ENCODE results near the gene EXD3. TPM values are rescaled to one million over a fixed set of nuclear protein-coding genes. Genes with fewer than 3 reads are reported as not detected.
"Not testable (repeated sequence)": the region's sequence is repeated elsewhere in the genome, so short reads cannot be mapped to it uniquely, and the experiment has no call there.

The EXD3 gene
- total RNA-seq, 1 donor from 2014 or later = 6.8 TPM

DNA sequence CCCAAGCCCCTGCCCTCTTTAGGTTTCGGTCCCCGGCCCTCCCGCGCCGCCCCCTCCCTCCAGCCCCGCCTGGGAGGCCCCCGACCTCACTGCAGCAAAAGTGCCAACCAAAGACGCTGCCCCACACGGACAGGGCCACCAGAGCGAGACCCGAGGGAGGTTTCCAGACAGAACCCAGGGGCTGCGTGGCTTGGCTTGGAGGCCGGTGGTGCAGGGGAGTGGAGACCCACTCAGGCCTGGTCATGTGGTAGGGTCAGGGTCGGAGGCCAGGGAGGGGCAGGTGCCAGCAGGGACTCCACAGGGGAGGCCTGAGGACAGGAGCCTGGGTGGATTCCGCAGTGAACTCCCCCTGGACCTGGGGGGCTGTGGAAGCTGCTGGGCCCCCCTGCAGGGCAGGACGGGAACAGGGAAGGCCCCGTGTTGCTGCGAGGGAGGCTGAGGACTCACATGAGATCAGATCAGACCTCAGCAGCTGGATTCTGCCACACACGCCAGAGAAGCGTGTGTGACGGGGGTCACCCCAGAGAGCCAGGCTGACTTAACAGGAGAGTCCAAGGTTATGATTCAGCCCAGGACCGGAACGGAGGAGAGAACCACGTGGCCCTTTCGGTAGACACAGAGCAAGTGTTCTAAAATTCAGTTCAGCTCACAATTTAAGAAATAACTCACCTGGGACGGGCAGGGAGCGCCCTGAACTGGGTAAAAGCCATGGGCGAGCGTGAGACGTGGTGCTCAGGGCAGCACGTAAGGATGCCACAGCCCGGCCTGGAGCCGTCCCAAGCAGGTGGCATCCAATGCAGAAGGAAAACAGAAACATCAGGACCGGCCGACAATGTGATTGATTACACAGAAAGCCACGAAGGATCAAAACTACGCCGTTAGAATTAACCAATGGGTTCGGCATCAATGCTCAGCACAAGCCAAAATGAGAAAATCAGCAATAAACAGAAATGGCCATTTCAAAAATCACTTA, 38.9 kb downstream of the EXD3 start:
- no peak overlapping the region for H3K27ac Mint-ChIP-seq
- no peak for DNase-seq (ENCODE audit: low spot score)
- no peaks in the 10 kb centered on the region for H3K36me3 Mint-ChIP-seq (ENCODE audit: low read depth)
- peaks cover 1% of the 10 kb centered on the region for H3K4me1 Mint-ChIP-seq (ENCODE audit: low read depth)
- intact Hi-C loops (cut with micrococcal nuclease) = no loop called here
- no peaks in the 10 kb centered on the region for H3K9me3 Mint-ChIP-seq
- no peak overlapping the region for H3K4me3 Mint-ChIP-seq (ENCODE audit: low read depth)
- H3K27me3 Mint-ChIP-seq (ENCODE audit: low read depth) = no peaks in the 10 kb centered on the region

DNA sequence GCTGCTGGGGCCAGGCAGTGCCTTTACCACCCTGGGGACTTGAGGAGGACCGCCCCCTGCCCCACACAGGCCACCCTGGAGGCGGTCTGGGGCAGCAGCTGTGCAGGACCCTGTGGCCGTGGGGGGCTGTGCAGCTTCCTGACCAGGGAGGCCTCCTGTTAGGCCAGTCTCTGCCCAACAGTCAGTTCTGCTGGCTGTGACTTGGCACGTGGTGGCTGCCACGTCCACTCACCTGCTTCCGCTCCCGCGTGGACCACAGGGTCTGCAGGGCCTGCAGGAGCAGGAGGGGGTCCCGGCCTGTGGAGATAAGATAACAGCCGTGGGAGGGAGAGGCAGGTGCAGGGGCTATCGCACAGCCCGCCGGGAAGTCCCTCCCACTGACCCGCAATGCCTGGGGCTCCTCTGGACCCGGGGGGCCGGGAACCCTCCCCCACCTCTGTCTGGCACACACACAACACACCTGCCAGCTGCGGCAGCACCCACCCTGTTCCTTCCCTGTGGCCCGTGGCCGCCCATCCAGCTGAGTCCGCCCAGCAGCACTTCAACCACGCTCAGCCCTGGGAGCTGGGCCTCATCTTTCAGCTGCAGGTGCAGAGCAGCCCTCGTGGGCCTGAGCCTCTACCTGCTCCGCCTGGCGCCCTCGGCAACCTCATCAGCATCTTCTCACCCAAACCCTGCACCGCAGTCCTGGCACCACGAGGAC, 39.7 kb downstream of the EXD3 start:
- peaks cover 3% of the 10 kb centered on the region for H3K9me3 Mint-ChIP-seq
- H3K36me3 Mint-ChIP-seq (ENCODE audit: low read depth) = peaks cover 3% of the 10 kb centered on the region
- no peaks in the 10 kb centered on the region for H3K27me3 Mint-ChIP-seq (ENCODE audit: low read depth)
- peaks cover 1% of the 10 kb centered on the region for H3K4me1 Mint-ChIP-seq (ENCODE audit: low read depth)
- DNase-seq (ENCODE audit: low spot score) = no peak
- intact Hi-C loops (cut with micrococcal nuclease) = no loop called here
- no peak overlapping the region for H3K27ac Mint-ChIP-seq
- no peak overlapping the region for H3K4me3 Mint-ChIP-seq (ENCODE audit: low read depth)

DNA sequence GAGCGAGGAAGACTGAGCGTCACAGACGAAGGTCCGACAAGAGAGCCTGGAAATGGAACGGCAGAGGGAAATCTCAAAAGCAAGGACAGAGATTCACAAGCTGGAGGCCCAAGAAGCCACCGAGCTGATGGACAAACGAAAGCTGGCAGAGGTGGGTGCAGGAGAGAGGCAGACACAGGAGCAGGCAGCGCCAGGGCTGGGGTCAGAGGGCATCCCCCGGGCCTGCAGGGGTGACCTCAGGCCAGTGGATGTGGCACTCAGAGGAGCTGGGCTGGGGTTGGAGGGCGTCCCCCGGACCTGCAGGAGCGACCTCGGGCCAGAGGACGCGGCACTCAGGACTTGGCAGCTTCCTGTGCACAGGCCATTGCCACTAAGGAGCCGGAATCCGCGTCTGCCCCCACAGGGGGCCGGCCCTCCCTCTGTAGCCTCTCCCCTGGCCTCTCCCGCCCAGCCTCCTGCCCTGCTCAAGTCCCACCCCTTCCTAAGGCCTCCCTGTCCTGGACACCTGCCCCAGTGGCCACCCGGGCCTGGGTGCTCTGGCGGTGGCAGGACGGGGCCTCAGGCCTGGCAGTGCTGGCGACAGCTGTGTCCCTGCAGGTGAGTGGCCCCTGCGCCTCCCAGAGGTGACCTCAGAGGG, 40.4 kb downstream of the EXD3 start:
- DNase-seq (ENCODE audit: low spot score) = no peak
- Mint-ChIP-seq H3K4me3 (ENCODE audit: low read depth) (no peak overlapping the region), H3K27ac (no peak overlapping the region), H3K9me3 (peaks cover 3% of the 10 kb centered on the region), H3K27me3 (ENCODE audit: low read depth) (no peaks in the 10 kb centered on the region), H3K4me1 (ENCODE audit: low read depth) (peaks cover 1% of the 10 kb centered on the region), H3K36me3 (ENCODE audit: low read depth) (peaks cover 3% of the 10 kb centered on the region)
- intact Hi-C loops (cut with micrococcal nuclease) = no loop called here

DNA sequence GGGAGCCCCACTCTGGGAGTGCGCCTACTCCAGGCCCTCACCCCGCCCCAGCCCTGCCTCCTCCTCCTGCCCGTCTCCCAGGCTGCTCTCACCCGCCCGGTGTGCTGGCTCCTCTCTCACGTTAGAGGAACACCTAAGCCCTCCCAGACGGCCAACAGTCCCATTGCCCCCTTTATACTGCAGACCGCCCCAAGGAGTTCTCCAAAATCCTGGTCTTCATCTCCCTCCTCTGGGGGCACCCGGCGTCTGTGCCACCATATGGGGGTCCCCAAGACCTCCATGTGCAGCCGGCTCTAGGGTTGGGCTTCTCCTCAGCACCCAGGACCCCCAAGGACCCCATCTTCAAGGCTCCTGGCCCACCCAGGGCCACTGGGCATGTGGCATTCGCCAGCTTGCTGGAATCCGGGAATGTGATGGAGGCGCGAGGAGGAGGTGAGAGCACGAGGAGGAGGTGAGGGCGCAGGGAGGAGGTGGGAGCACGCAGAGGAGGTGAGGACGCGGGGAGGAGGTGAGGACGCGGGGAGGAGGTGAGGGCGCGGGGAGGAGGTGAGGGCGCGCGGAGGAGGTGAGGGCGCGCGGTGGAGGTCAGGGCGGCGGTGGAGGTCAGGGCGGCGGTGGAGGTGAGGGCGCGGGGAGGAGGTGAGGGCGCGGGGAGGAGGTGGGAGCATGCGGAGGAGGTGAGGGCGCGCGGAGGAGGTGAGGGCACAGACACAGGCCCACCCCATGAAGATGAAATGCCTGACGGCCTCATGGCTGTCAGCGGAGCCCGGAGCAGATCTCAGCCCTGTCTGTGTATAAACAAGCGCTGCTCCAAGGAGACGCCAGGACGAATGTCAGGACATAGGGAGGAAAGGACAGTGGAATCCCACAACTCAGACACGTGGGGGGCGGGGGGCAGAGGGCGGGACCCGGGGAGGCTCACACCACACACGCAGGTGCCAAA, 41.2 kb downstream of the EXD3 start:
- no peak overlapping the region for H3K4me3 Mint-ChIP-seq (ENCODE audit: low read depth)
- H3K36me3 Mint-ChIP-seq (ENCODE audit: low read depth) = peaks cover 3% of the 10 kb centered on the region
- no peaks in the 10 kb centered on the region for H3K4me1 Mint-ChIP-seq (ENCODE audit: low read depth)
- intact Hi-C loops (cut with micrococcal nuclease) = no loop called here
- no peaks in the 10 kb centered on the region for H3K27me3 Mint-ChIP-seq (ENCODE audit: low read depth)
- no peak overlapping the region for H3K27ac Mint-ChIP-seq
- DNase-seq (ENCODE audit: low spot score) = no peak
- H3K9me3 Mint-ChIP-seq = peaks cover 3% of the 10 kb centered on the region

GRCh38 chr9:137380606-137381005, 42.4 kb downstream of the EXD3 start:
- intact Hi-C loops (cut with micrococcal nuclease) = no loop called here
- no peaks in the 10 kb centered on the region for H3K4me1 Mint-ChIP-seq (ENCODE audit: low read depth)

DNA sequence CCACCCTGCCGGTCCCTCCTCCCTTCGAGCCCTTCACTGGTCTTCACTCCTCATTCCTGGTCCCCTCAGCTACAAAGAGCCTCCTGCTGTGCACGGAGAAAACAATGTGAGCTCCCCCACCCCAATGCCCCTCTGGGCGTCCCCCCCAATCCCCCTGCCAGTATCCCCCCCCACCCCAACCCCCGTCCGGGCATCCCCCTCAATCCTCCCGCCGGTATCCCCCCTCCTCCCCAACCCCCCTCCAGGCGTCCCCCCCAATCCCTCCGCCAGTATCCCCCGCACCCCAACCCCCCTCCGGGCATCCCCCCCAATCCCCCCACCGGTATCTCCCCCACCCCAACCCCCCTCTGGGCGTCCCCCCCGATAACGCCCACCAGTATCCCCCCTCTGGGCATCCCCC, 42.8 kb downstream of the EXD3 start:
- H3K27ac Mint-ChIP-seq = no peak overlapping the region
- H3K4me1 Mint-ChIP-seq (ENCODE audit: low read depth) = no peaks in the 10 kb centered on the region
- H3K9me3 Mint-ChIP-seq = peaks cover 8% of the 10 kb centered on the region
- H3K4me3 Mint-ChIP-seq (ENCODE audit: low read depth) = no peak overlapping the region
- H3K27me3 Mint-ChIP-seq (ENCODE audit: low read depth) = no peaks in the 10 kb centered on the region
- H3K36me3 Mint-ChIP-seq (ENCODE audit: low read depth) = peaks cover 3% of the 10 kb centered on the region
- no peak for DNase-seq (ENCODE audit: low spot score)
- intact Hi-C loops (cut with micrococcal nuclease) = no loop called here

More at GRCh38 chr9:137380606-137381005, 42.4 kb downstream of the EXD3 start:
- DNase-seq (ENCODE audit: low spot score) = no peak
- Mint-ChIP-seq H3K27ac (no peak overlapping the region), H3K36me3 (ENCODE audit: low read depth) (peaks cover 3% of the 10 kb centered on the region), H3K4me3 (ENCODE audit: low read depth) (no peak overlapping the region), H3K27me3 (ENCODE audit: low read depth) (no peaks in the 10 kb centered on the region), H3K9me3 (peaks cover 7% of the 10 kb centered on the region)

- H3K9me3 Mint-ChIP-seq = peaks cover 8% of the 10 kb centered on the region
- H3K27ac Mint-ChIP-seq = no peak overlapping the region
- intact Hi-C loops (cut with micrococcal nuclease) = no loop called here
- DNase-seq (ENCODE audit: low spot score) = no peak
- H3K4me3 Mint-ChIP-seq (ENCODE audit: low read depth) = no peak overlapping the region
- H3K4me1 Mint-ChIP-seq (ENCODE audit: low read depth) = no peaks in the 10 kb centered on the region
- no peaks in the 10 kb centered on the region for H3K27me3 Mint-ChIP-seq (ENCODE audit: low read depth)
- H3K36me3 Mint-ChIP-seq (ENCODE audit: low read depth) = peaks cover 3% of the 10 kb centered on the region
Observed at GRCh38 chr9:137379761-137380161, 43.2 kb downstream of the EXD3 start.

- H3K27me3 Mint-ChIP-seq (ENCODE audit: low read depth); DNase-seq (ENCODE audit: low spot score); H3K9me3 Mint-ChIP-seq; H3K27ac Mint-ChIP-seq; H3K36me3 Mint-ChIP-seq (ENCODE audit: low read depth); H3K4me3 Mint-ChIP-seq (ENCODE audit: low read depth); intact Hi-C loops (cut with micrococcal nuclease); H3K4me1 Mint-ChIP-seq (ENCODE audit: low read depth): not testable (repeated sequence)
Observed at GRCh38 chr9:137378688-137379410, 44.1 kb downstream of the EXD3 start.

DNA sequence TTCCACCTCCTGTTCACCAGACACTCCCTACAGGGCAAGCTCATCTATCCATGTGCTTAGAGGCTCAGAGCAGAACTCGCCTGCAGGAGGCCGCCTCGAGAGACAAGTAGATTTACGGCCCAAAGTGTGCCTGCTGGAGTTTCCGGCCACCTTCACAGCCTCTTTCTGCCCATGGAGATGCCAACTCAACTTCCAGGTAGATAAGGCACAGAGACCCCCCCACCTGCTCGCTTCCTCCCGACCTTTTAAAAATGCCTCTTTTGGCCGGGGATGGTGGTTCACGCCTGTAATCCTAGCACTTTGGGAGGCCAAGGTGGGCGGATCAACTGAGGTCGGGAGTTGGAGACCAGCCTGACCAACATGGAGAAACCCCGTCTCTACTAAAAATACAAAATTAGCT, 46.6 kb downstream of the EXD3 start:
- H3K36me3 Mint-ChIP-seq (ENCODE audit: low read depth) = peaks cover 3% of the 10 kb centered on the region
- no peak for DNase-seq (ENCODE audit: low spot score)
- no peaks in the 10 kb centered on the region for H3K27me3 Mint-ChIP-seq (ENCODE audit: low read depth)
- H3K4me3 Mint-ChIP-seq (ENCODE audit: low read depth) = no peak overlapping the region
- intact Hi-C loops (cut with micrococcal nuclease) = no loop called here
- no peak overlapping the region for H3K27ac Mint-ChIP-seq
- H3K4me1 Mint-ChIP-seq (ENCODE audit: low read depth) = no peaks in the 10 kb centered on the region
- peaks cover 8% of the 10 kb centered on the region for H3K9me3 Mint-ChIP-seq

- peaks cover 3% of the 10 kb centered on the region for H3K36me3 Mint-ChIP-seq (ENCODE audit: low read depth)
- intact Hi-C loops (cut with micrococcal nuclease) = no loop called here
- H3K4me3 Mint-ChIP-seq (ENCODE audit: low read depth) = no peak overlapping the region
- H3K4me1 Mint-ChIP-seq (ENCODE audit: low read depth) = no peaks in the 10 kb centered on the region
- H3K9me3 Mint-ChIP-seq = peaks cover 8% of the 10 kb centered on the region
- no peaks in the 10 kb centered on the region for H3K27me3 Mint-ChIP-seq (ENCODE audit: low read depth)
- no peak for DNase-seq (ENCODE audit: low spot score)
- no peak overlapping the region for H3K27ac Mint-ChIP-seq
Observed at GRCh38 chr9:137375321-137376058, 47.5 kb downstream of the EXD3 start.

GRCh38 chr9:137374131-137374845, 48.7 kb downstream of the EXD3 start:
- H3K4me1 Mint-ChIP-seq (ENCODE audit: low read depth) = no peaks in the 10 kb centered on the region
- DNase-seq (ENCODE audit: low spot score) = no peak
- H3K36me3 Mint-ChIP-seq (ENCODE audit: low read depth) = peaks cover 3% of the 10 kb centered on the region
- H3K27ac Mint-ChIP-seq = no peak overlapping the region
- H3K27me3 Mint-ChIP-seq (ENCODE audit: low read depth) = no peaks in the 10 kb centered on the region
- intact Hi-C loops (cut with micrococcal nuclease) = no loop called here
- peaks cover 8% of the 10 kb centered on the region for H3K9me3 Mint-ChIP-seq
- no peak overlapping the region for H3K4me3 Mint-ChIP-seq (ENCODE audit: low read depth)

Data from activated T-helper 2 cell treated with anti-CD3 and anti-CD28 coated beads, Interferon-gamma antibody, Interleukin-2, Interleukin-4, amounts not matched to agents 10 μg/mL and 5 μg/mL and 100 μg/mL, durations not matched to agents 14 hours and 24 hours and 36 hours (primary cell).